ENCODE results near the gene TAX1BP1. TPM values are rescaled to one million over a fixed set of nuclear protein-coding genes. Genes with fewer than 3 reads are reported as not detected.

The TAX1BP1 gene
- total RNA-seq, 1 donor from 2014 or later = 83.6 TPM

- TF ChIP-seq, protein P1, sequence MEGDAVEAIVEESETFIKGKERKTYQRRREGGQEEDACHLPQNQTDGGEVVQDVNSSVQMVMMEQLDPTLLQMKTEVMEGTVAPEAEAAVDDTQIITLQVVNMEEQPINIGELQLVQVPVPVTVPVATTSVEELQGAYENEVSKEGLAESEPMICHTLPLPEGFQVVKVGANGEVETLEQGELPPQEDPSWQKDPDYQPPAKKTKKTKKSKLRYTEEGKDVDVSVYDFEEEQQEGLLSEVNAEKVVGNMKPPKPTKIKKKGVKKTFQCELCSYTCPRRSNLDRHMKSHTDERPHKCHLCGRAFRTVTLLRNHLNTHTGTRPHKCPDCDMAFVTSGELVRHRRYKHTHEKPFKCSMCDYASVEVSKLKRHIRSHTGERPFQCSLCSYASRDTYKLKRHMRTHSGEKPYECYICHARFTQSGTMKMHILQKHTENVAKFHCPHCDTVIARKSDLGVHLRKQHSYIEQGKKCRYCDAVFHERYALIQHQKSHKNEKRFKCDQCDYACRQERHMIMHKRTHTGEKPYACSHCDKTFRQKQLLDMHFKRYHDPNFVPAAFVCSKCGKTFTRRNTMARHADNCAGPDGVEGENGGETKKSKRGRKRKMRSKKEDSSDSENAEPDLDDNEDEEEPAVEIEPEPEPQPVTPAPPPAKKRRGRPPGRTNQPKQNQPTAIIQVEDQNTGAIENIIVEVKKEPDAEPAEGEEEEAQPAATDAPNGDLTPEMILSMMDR (IDR thresholded peaks at IDR 0.05; ENCODE audit: insufficient read depth, low read length, poor library complexity, severe bottlenecking) = peak; percentile 51
- Histone ChIP-seq H3K27me3 (ENCODE audit: control insufficient read depth, insufficient read depth, low read length) (no peaks in the 10 kb centered on the region), H3K4me3 (ENCODE audit: low read depth, low read length) (no peak overlapping the region), H3K36me3 (ENCODE audit: control insufficient read depth, insufficient read depth, low read length) (no peaks in the 10 kb centered on the region)
- DNase-seq (ENCODE audit: low read depth) = peak; percentile 23
These were observed 44.6 kb downstream of the TAX1BP1 start for GRCh38 chr7:27784399-27785053.

DNA sequence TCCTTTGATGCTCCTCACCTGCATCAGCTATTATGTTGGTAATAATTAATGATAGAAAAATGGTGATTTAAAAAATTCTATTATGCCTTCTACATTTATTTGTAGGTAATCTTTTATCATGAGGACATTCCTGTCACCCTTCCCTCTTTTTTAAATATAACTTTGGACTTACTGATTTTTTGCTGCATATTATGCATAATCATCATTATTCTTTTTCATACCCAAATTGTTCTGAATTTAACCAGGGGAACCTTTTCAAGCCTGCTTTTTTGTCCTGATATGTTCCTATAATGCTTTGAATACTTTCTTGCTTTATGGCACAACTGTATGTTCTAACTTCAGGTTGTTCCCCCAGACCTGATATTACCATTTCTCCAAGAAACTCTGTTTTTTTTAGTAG is 48.5 kb downstream of the TAX1BP1 start:
- TF ChIP-seq, protein P1 (IDR thresholded peaks at IDR 0.05; ENCODE audit: insufficient read depth, low read length, poor library complexity, severe bottlenecking) = no peak
- Histone ChIP-seq H3K36me3 (ENCODE audit: control insufficient read depth, insufficient read depth, low read length) (no peaks in the 10 kb centered on the region), H3K4me3 (ENCODE audit: low read depth, low read length) (no peak overlapping the region), H3K27me3 (ENCODE audit: control insufficient read depth, insufficient read depth, low read length) (no peaks in the 10 kb centered on the region)
- DNase-seq (ENCODE audit: low read depth) = no peak

- H3K4me3 ChIP-seq (ENCODE audit: low read depth, low read length) = no peak overlapping the region
- no peaks in the 10 kb centered on the region for H3K27me3 ChIP-seq (ENCODE audit: control insufficient read depth, insufficient read depth, low read length)
- TF ChIP-seq, protein P1 (IDR thresholded peaks at IDR 0.05; ENCODE audit: insufficient read depth, low read length, poor library complexity, severe bottlenecking) = no peak
- no peak for DNase-seq (ENCODE audit: low read depth)
- no peaks in the 10 kb centered on the region for H3K36me3 ChIP-seq (ENCODE audit: control insufficient read depth, insufficient read depth, low read length)
These were observed 53.8 kb downstream of the TAX1BP1 start for GRCh38 chr7:27793780-27794179.

DNA sequence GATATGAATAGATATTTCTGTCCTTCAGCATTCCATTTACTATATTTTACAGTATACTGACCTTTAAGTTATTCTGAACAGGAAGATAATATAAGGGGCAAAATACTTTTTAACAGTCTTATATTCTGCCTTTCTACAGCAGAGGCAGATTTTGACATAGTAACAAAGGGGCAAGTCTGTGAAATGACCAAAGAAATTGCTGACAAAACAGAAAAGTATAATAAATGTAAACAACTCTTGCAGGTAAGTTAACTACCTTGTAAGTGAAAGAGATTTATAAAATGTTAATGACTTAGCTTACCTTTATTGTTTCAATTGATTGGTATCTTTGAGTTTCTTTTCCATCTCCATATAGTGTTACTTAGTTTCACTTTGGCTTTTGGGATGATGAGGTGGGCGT is 56.0 kb downstream of the TAX1BP1 start:
- Histone ChIP-seq H3K4me3 (ENCODE audit: low read depth, low read length) (no peak overlapping the region), H3K27me3 (ENCODE audit: control insufficient read depth, insufficient read depth, low read length) (no peaks in the 10 kb centered on the region), H3K36me3 (ENCODE audit: control insufficient read depth, insufficient read depth, low read length) (no peaks in the 10 kb centered on the region)
- TF ChIP-seq, protein P1 (IDR thresholded peaks at IDR 0.05; ENCODE audit: insufficient read depth, low read length, poor library complexity, severe bottlenecking) = no peak
- DNase-seq (ENCODE audit: low read depth) = no peak

DNA sequence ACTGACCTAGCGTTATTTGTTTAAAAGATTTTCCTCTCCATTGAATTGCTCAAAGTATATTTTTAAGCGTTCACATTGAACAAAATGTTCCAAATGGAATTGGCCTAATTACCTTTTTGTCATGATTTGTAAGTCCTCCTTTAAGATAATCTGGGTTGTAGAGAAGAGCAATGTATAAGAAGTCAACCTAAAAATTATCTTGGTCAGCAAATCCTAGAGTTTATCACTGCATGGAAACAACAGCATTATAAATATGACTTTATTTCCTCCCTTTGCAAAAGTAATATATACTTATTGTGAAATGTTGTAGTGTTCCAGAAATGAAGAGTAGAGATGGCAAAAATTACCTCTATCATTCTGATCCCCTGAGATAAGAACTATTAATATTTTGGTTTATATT is 59.2 kb downstream of the TAX1BP1 start:
- no peak for DNase-seq (ENCODE audit: low read depth)
- Histone ChIP-seq H3K36me3 (ENCODE audit: control insufficient read depth, insufficient read depth, low read length) (peaks cover 1% of the 10 kb centered on the region), H3K4me3 (ENCODE audit: low read depth, low read length) (no peak overlapping the region), H3K27me3 (ENCODE audit: control insufficient read depth, insufficient read depth, low read length) (no peaks in the 10 kb centered on the region)
- TF ChIP-seq, protein P1 (IDR thresholded peaks at IDR 0.05; ENCODE audit: insufficient read depth, low read length, poor library complexity, severe bottlenecking) = no peak

DNA sequence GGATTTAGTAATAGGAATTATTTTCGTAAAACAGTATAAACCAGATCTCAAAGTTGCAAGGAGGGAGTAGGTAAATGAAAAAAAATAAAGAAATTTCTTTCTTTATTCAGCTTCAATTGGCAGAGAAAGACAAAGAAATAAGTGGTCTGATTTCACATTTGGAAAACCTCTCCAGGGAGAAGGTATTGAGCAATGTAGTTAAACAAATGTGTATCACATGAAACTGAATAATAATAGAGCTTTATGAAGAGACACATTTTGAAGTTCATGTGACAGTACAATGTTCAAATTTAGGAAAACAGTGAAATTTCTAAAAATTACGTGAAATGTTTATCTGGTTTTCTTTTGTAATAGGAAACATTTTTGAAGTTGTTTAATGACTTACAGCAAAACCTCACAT is 63.0 kb downstream of the TAX1BP1 start:
- Histone ChIP-seq H3K27me3 (ENCODE audit: control insufficient read depth, insufficient read depth, low read length) (no peaks in the 10 kb centered on the region), H3K36me3 (ENCODE audit: control insufficient read depth, insufficient read depth, low read length) (peaks cover 1% of the 10 kb centered on the region), H3K4me3 (ENCODE audit: low read depth, low read length) (no peak overlapping the region)
- TF ChIP-seq, protein P1 (IDR thresholded peaks at IDR 0.05; ENCODE audit: insufficient read depth, low read length, poor library complexity, severe bottlenecking) = no peak
- DNase-seq (ENCODE audit: low read depth) = no peak

All from kidney epithelial cell (primary cell).